Adrenal gland (tissue), 12 donors: ENCODE data around the gene TBC1D24. TPM values are rescaled to one million over a fixed set of nuclear protein-coding genes. Genes with fewer than 3 reads are reported as not detected.

ENCODE experiments used
- DNase-seq, 7 donors: peaks; one replicate each; pipeline ENCODE4 v3.0.0-alpha.2; 2019 to 2020
- H3K27ac ChIP-seq, 5 donors: fragments of 200-600 bp; sonication (generic) in 4 of 5; 1 replicate in 3 of 5; 2 replicates in 2 of 5; pipeline versions ENCODE4 v1.5.1 to v1.8.0; 2016 to 2020; ENCODE audit warnings: mild to moderate bottlenecking in 1 of 5
- H3K27me3 ChIP-seq: fragments of 200-600 bp; 2 replicates; pipeline ENCODE4 v1.8.0; 2021
- H3K36me3 ChIP-seq, 2 donors: fragments of 200-600 bp; replicated peaks in 1 of 2; 1 replicate in 1 of 2; 2 replicates in 1 of 2; pipeline versions ENCODE4 v1.5.1 to v1.8.0; 2018 to 2022
- H3K4me1 ChIP-seq, 2 donors: fragments of 200-600 bp; replicated peaks in 1 of 2; 1 replicate in 1 of 2; 2 replicates in 1 of 2; pipeline versions ENCODE4 v1.5.1 to v1.8.0; 2018 to 2021
- H3K4me3 ChIP-seq, 4 donors: fragments of 200-600 bp; sonication (generic) in 3 of 4; one replicate each; pipeline ENCODE4 v1.5.1; 2016 to 2018
- H3K9me3 ChIP-seq, 3 donors: fragments of 200-600 bp; sonication (generic) in 1 of 3; replicated peaks in 1 of 3; 1 replicate in 2 of 3; 2 replicates in 1 of 3; pipeline versions ENCODE4 v1.5.1 to v1.8.0; 2016 to 2021
- CTCF ChIP-seq, 6 experiments: fragments of 450-650 bp in 4 of 6; fragments of 200-600 bp in 2 of 6; sonication (generic) in 1 of 6; IDR thresholded peaks; 1 replicate in 5 of 6; 2 replicates in 1 of 6; pipeline versions ENCODE4 v1.5.1 to v1.8.0; 2016 to 2021; ENCODE audit warnings: antibody characterized with exemption in 6 of 6, mild to moderate bottlenecking in 2 of 6, moderate library complexity in 1 of 6
- POLR2A ChIP-seq, 2 donors: fragments of 450-650 bp; IDR thresholded peaks; one replicate each; pipeline ENCODE4 v1.6.1; 2017; ENCODE audit warnings: antibody characterized with exemption in 2 of 2, mild to moderate bottlenecking in 2 of 2, moderate library complexity in 1 of 2
- WGBS, 4 donors: extraction: QIAGEN DNeasy Blood & Tissue Kit in 2 of 4; methylation state at CpG; one replicate each; pipeline versions ENCODE4 v1.1.5 to v1.1.7; 2013 to 2017; 5-methylcytosine and 5-hydroxymethylcytosine counted together
- intact Hi-C, 2 donors: fragments of 100-400 bp; cut with DNase I; formaldehyde crosslinking; loops; one replicate each; pipeline versions ENCODE4 v1.14.1 to v1.15.0; 2022 to 2023
- polyA plus RNA-seq, 3 donors: library from polyadenylated mRNA; stranded (reverse); fragments of 200-250 nt in 2 of 3; fragments of 350-450 nt in 1 of 3; fragmentation: Illumina TruSeq in 1 of 3; extraction: RNeasy Lipid Tissue Mini Kit (QIAGEN cat#74804) in 1 of 3; gene quantifications; one replicate each; pipeline ENCODE4 v1.2.3, GENCODE V29; 2013 to 2014
- total RNA-seq, 9 donors: library from RNA; depleted of rRNA in 4 of 9; stranded (reverse); fragments of >200 nt in 4 of 9; fragments of 120-200 nt in 1 of 9; fragmentation: NEBNext Ultra II Directional in 1 of 9; extraction: Animal tissue kit (Norgen Biotek cat#: 25700) in 1 of 9; gene quantifications; one replicate each; pipeline versions ENCODE4 v1.1.0 to v1.2.4, GENCODE V29; 2013 to 2023
- donor health status: healthy with polysubstance abuse.
- donor health status: Bipolar disorder and iron deficiency.
- donor health status: DM: yes; HTN: yes; CAD: no.
- donor health status: DM: no; HTN: no; CAD: no.
- donor health status: DM: no; HTN: no; CAD: no.
- donor health status: DM: yes; HTN: yes; CAD: no.

The TBC1D24 gene
- total and polyA plus RNA-seq, 12 donors, result 3.9 to 18.5 (median 13.9) TPM

GRCh38 chr16:2468233-2468724 lies 6.6 kb upstream of the TBC1D24 start:
- intact Hi-C loops, result no loop called here
- 0 to 7% (median 2%) methylated on average over 1 to 38 of the region's 38 CpGs for WGBS, 4 donors
- peaks cover 17% of the 10 kb centered on the region for H3K27me3 ChIP-seq

GRCh38 chr16:2468725-2469398 lies 6.1 kb upstream of the TBC1D24 start:
- peak in 5 of 7 donors; percentile 52 to 71 (median 61) for DNase-seq
- TF ChIP-seq CTCF (IDR thresholded peaks at IDR 0.05) (no peak), POLR2A (IDR thresholded peaks at IDR 0.05) (peak in 1 of 2 donors; percentile 13)
- intact Hi-C loops, result no loop called here
- H3K9me3 ChIP-seq, result no peaks in the 10 kb centered on the region
- H3K4me1 ChIP-seq, result peaks cover 25 to 45% of the 10 kb centered on the region in 2 donors
- H3K36me3 ChIP-seq, result no peaks in the 10 kb centered on the region
- peak overlapping the region in 1 of 5 donors; percentile 54 for H3K27ac ChIP-seq
- WGBS, 4 donors, result 19 to 31% (median 25%) methylated on average over 3 to 14 of the region's 14 CpGs
- no peak overlapping the region for H3K4me3 ChIP-seq
- peaks cover 17% of the 10 kb centered on the region for H3K27me3 ChIP-seq

More at GRCh38 chr16:2468233-2468724, 6.6 kb upstream of the TBC1D24 start:
- peak overlapping the region in 1 of 4 donors; percentile 71 for H3K4me3 ChIP-seq
- H3K27ac ChIP-seq, result peak overlapping the region in 2 of 5 donors; percentile 44 to 70
- TF ChIP-seq CTCF (IDR thresholded peaks at IDR 0.05) (no peak), POLR2A (IDR thresholded peaks at IDR 0.05) (no peak)
- H3K9me3 ChIP-seq, result no peaks in the 10 kb centered on the region
- DNase-seq, result peak in 1 of 7 donors; percentile 24
- no peaks in the 10 kb centered on the region for H3K36me3 ChIP-seq
- peaks cover 25 to 41% of the 10 kb centered on the region in 2 donors for H3K4me1 ChIP-seq

- H3K27me3 ChIP-seq, result peaks cover 17% of the 10 kb centered on the region
- H3K4me1 ChIP-seq, result peaks cover 32 to 52% of the 10 kb centered on the region in 2 donors
- DNase-seq, result no peak
- H3K4me3 ChIP-seq, result no peak overlapping the region
- H3K36me3 ChIP-seq, result no peaks in the 10 kb centered on the region
- peak overlapping the region in 1 of 5 donors; percentile 54 for H3K27ac ChIP-seq
- WGBS, 4 donors, result 50 to 54% (median 51%) methylated on average over 10 to 16 of the region's 16 CpGs
- TF ChIP-seq CTCF (IDR thresholded peaks at IDR 0.05), result no peak
- no peak for TF ChIP-seq POLR2A (IDR thresholded peaks at IDR 0.05)
- intact Hi-C loops, result no loop called here
- no peaks in the 10 kb centered on the region for H3K9me3 ChIP-seq
These were observed 5.3 kb upstream of the TBC1D24 start for GRCh38 chr16:2469399-2470233.

GRCh38 chr16:2470234-2470601 lies 4.7 kb upstream of the TBC1D24 start:
- 74 to 85% (median 83%) methylated on average over 5 to 7 of the region's 7 CpGs for WGBS, 4 donors
- Histone ChIP-seq H3K27ac (peak overlapping the region in 1 of 5 donors; percentile 8), H3K4me1 (peaks cover 32 to 53% of the 10 kb centered on the region in 2 donors), H3K4me3 (no peak overlapping the region), H3K9me3 (no peaks in the 10 kb centered on the region), H3K36me3 (no peaks in the 10 kb centered on the region), H3K27me3 (peaks cover 17% of the 10 kb centered on the region)
- no peak for TF ChIP-seq CTCF (IDR thresholded peaks at IDR 0.05)
- TF ChIP-seq POLR2A (IDR thresholded peaks at IDR 0.05), result no peak
- intact Hi-C loops, result no loop called here
- DNase-seq, result no peak
